Trophoblast cell (in vitro differentiated cells and primary cell): ENCODE data around the gene BUD23.

Experiments used
- DNase-seq, 2 donors: peaks; one replicate each; pipeline ENCODE4 v3.0.0-alpha.2; 2016
- H2AFZ ChIP-seq: 2 replicates; pipeline ENCODE4 v1.6.1; 2013; ENCODE audit warnings: low read length, moderate library complexity, mild to moderate bottlenecking; ENCODE audit not compliant: insufficient read depth, poor library complexity
- H2AK5ac ChIP-seq: 2 replicates; pipeline ENCODE4 v1.6.1; 2013; ENCODE audit warnings: mild to moderate bottlenecking, low read length
- H2BK120ac ChIP-seq: 2 replicates; pipeline ENCODE4 v1.6.1; 2013; ENCODE audit warnings: low read length, mild to moderate bottlenecking, moderate library complexity; ENCODE audit not compliant: insufficient read depth, poor library complexity
- H2BK12ac ChIP-seq: 2 replicates; pipeline ENCODE4 v1.6.1; 2013; ENCODE audit warnings: mild to moderate bottlenecking, low read length, moderate library complexity
- H2BK5ac ChIP-seq: 2 replicates; pipeline ENCODE4 v1.6.1; 2013; ENCODE audit warnings: low read length, low read depth, moderate library complexity, mild to moderate bottlenecking; ENCODE audit not compliant: poor library complexity
- H3K14ac ChIP-seq: 2 replicates; pipeline ENCODE4 v1.6.1; 2013; ENCODE audit warnings: mild to moderate bottlenecking, low read length
- H3K18ac ChIP-seq: 2 replicates; pipeline ENCODE4 v1.6.1; 2013; ENCODE audit warnings: mild to moderate bottlenecking, low read length
- H3K23ac ChIP-seq: 2 replicates; pipeline ENCODE4 v1.6.1; 2013; ENCODE audit warnings: low read length
- H3K27ac ChIP-seq: 2 replicates; pipeline ENCODE4 v1.5.1; 2013; ENCODE audit warnings: low read depth, mild to moderate bottlenecking, inconsistent platforms, low read length, moderate library complexity
- H3K27me3 ChIP-seq: 2 replicates; pipeline ENCODE4 v1.6.1; 2013; ENCODE audit warnings: inconsistent platforms, mild to moderate bottlenecking, low read length, moderate library complexity; ENCODE audit not compliant: insufficient read depth
- H3K36me3 ChIP-seq, 2 experiments: 1 replicate in 1 of 2; 2 replicates in 1 of 2; pipeline ENCODE4 v1.6.1; 2013; ENCODE audit warnings: low read length in 2 of 2, mild to moderate bottlenecking in 2 of 2, moderate library complexity in 1 of 2; ENCODE audit not compliant: insufficient read depth in 2 of 2, control insufficient read depth in 1 of 2
- H3K4ac ChIP-seq: 2 replicates; pipeline ENCODE4 v1.6.1; 2013; ENCODE audit warnings: low read depth, mild to moderate bottlenecking, low read length, moderate library complexity
- H3K4me1 ChIP-seq, 2 experiments: 1 replicate in 1 of 2; 2 replicates in 1 of 2; pipeline ENCODE4 v1.6.1; 2013; ENCODE audit warnings: low read length in 2 of 2, mild to moderate bottlenecking in 2 of 2, moderate library complexity in 1 of 2; ENCODE audit not compliant: insufficient read depth in 2 of 2, control insufficient read depth in 1 of 2
- H3K4me2 ChIP-seq: 2 replicates; pipeline ENCODE4 v1.6.1; 2013; ENCODE audit warnings: inconsistent platforms, mild to moderate bottlenecking, low read length, moderate library complexity
- H3K4me3 ChIP-seq: 2 replicates; pipeline ENCODE4 v1.5.1; 2013; ENCODE audit warnings: mild to moderate bottlenecking, low read depth, low read length, inconsistent platforms
- H3K79me1 ChIP-seq: one replicate; pipeline ENCODE4 v1.6.1; 2013; ENCODE audit warnings: low read length
- H3K79me2 ChIP-seq: 2 replicates; pipeline ENCODE4 v1.6.1; 2013; ENCODE audit warnings: low read length, mild to moderate bottlenecking; ENCODE audit not compliant: control insufficient read depth, insufficient read depth, poor library complexity
- H3K9ac ChIP-seq: 2 replicates; pipeline ENCODE4 v1.6.1; 2013; ENCODE audit warnings: mild to moderate bottlenecking, low read length
- H3K9me3 ChIP-seq: 2 replicates; pipeline ENCODE4 v1.6.1; 2013; ENCODE audit warnings: low read depth, mild to moderate bottlenecking, control low read depth, inconsistent platforms, low read length; ENCODE audit not compliant: insufficient read depth
- H4K12ac ChIP-seq: 2 replicates; pipeline ENCODE4 v1.6.1; 2013; ENCODE audit warnings: low read depth, mild to moderate bottlenecking, low read length, moderate library complexity
- H4K8ac ChIP-seq: 2 replicates; pipeline ENCODE4 v1.6.1; 2013; ENCODE audit warnings: low read depth, mild to moderate bottlenecking, low read length, moderate library complexity
- H4K91ac ChIP-seq: one replicate; pipeline ENCODE4 v1.6.1; 2013; ENCODE audit warnings: low read depth, mild to moderate bottlenecking, low read length, moderate library complexity
- WGBS: extraction: QIAGEN DNeasy Blood & Tissue Kit; methylation state at CpG from one replicate; pipeline ENCODE4 v1.1.7; 2013; ENCODE audit warnings: missing lambda C conversion rate; ENCODE audit not compliant: insufficient read length, insufficient coverage; ENCODE audit errors: extremely low coverage; 5-methylcytosine and 5-hydroxymethylcytosine counted together

The BUD23 gene

DNA sequence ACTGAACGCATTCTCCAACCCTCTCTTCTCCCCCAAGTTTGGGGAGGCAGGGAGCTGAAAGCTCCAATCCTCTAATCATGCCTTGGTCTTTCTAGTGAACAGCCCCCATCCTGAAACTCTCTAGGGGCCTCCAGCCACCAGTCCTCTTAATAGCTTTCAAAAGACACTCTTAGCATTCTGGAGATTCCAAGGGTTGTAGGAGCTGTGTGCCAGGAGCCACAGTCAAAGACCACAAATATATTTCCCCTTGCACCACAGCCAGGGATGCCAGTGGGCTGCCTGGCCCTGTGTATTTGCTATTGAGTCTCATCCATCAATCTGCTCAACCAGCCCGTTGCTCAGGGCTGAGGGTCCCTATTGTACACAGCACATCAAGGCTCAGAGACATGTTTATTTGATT, 40.6 kb upstream of the BUD23 start:
- H3K4me1 ChIP-seq: peaks cover 0 to under 1% of the 10 kb centered on the region in 2 experiments
- no peak overlapping the region for H4K8ac ChIP-seq
- H3K14ac ChIP-seq: no peak overlapping the region
- no peak overlapping the region for H2BK12ac ChIP-seq
- no peak overlapping the region for H2AFZ ChIP-seq
- no peaks in the 10 kb centered on the region for H3K79me1 ChIP-seq
- no peak overlapping the region for H3K4me3 ChIP-seq
- peaks cover 6% of the 10 kb centered on the region for H3K9me3 ChIP-seq
- H3K4me2 ChIP-seq: no peak overlapping the region
- no peaks in the 10 kb centered on the region for H3K79me2 ChIP-seq
- no peak overlapping the region for H4K12ac ChIP-seq
- H3K36me3 ChIP-seq: no peaks in the 10 kb centered on the region
- H3K23ac ChIP-seq: no peak overlapping the region
- no peak overlapping the region for H2AK5ac ChIP-seq
- no peak overlapping the region for H2BK120ac ChIP-seq
- H3K9ac ChIP-seq: no peak overlapping the region
- no peak for DNase-seq
- no peak overlapping the region for H4K91ac ChIP-seq
- H3K27ac ChIP-seq: no peak overlapping the region
- H3K27me3 ChIP-seq: peaks cover 13% of the 10 kb centered on the region
- no peak overlapping the region for H2BK5ac ChIP-seq
- no peak overlapping the region for H3K18ac ChIP-seq
- H3K4ac ChIP-seq: no peak overlapping the region
- WGBS: no CpG with 5 or more reads among the region's 2 CpGs

DNA sequence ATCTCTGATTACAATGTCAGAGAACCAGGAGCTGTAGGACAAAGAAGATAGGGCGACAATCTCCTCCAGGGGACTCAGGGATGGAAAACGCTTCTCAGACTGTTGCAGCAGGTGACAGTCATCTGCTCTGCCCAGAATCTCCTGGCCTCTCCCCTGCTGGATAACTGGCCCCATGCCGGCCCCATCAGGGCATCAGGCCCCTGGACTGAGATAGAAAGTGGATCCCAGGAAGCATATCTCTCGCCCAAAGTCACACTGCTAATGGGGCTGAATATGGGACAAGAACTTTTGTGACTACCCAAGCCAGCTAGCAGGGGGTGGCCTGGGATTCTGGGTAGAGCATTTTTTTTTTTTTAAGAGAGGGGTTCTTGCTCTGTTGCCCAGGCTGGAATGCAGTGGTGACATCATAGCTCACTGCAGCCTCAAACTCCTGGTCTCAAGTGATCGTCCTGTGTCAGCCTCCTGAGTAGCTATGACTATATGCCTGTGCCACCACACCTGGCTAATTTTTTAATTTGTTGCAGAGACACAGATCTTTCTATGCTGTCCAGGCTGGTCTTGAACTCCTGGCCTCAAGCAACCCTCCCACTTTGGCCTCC, 38.6 kb upstream of the BUD23 start:
- no peak overlapping the region for H2BK5ac ChIP-seq
- DNase-seq: no peak
- peaks cover 30% of the 10 kb centered on the region for H3K27me3 ChIP-seq
- no peak overlapping the region for H3K18ac ChIP-seq
- no peaks in the 10 kb centered on the region for H3K79me1 ChIP-seq
- H4K12ac ChIP-seq: no peak overlapping the region
- H3K4me1 ChIP-seq: peaks cover 0 to 4% of the 10 kb centered on the region in 2 experiments
- WGBS: no CpG with 5 or more reads among the region's 5 CpGs
- no peak overlapping the region for H3K4me2 ChIP-seq
- H3K14ac ChIP-seq: no peak overlapping the region
- H3K4ac ChIP-seq: no peak overlapping the region
- no peak overlapping the region for H3K27ac ChIP-seq
- H4K91ac ChIP-seq: no peak overlapping the region
- no peaks in the 10 kb centered on the region for H3K36me3 ChIP-seq
- no peaks in the 10 kb centered on the region for H3K79me2 ChIP-seq
- H3K9me3 ChIP-seq: peaks cover 6% of the 10 kb centered on the region
- no peak overlapping the region for H3K23ac ChIP-seq
- H4K8ac ChIP-seq: no peak overlapping the region
- H3K4me3 ChIP-seq: no peak overlapping the region
- no peak overlapping the region for H2BK12ac ChIP-seq
- no peak overlapping the region for H2BK120ac ChIP-seq
- no peak overlapping the region for H2AFZ ChIP-seq
- H3K9ac ChIP-seq: no peak overlapping the region
- H2AK5ac ChIP-seq: no peak overlapping the region

GRCh38 chr7:73645643-73646174, 37.7 kb upstream of the BUD23 start:
- Histone ChIP-seq H3K27me3 (peaks cover 30% of the 10 kb centered on the region), H3K9me3 (peaks cover 6% of the 10 kb centered on the region), H3K4me3 (no peak overlapping the region), H3K23ac (no peak overlapping the region), H4K12ac (no peak overlapping the region), H2BK120ac (no peak overlapping the region), H2AK5ac (no peak overlapping the region), H3K79me2 (no peaks in the 10 kb centered on the region), H3K14ac (no peak overlapping the region), H3K9ac (no peak overlapping the region), H2BK12ac (no peak overlapping the region), H4K91ac (no peak overlapping the region), H3K36me3 (no peaks in the 10 kb centered on the region), H2BK5ac (no peak overlapping the region), H3K27ac (no peak overlapping the region), H3K4me2 (no peak overlapping the region), H3K79me1 (no peaks in the 10 kb centered on the region), H2AFZ (no peak overlapping the region), H4K8ac (no peak overlapping the region), H3K4me1 (peaks cover 0 to 4% of the 10 kb centered on the region in 2 experiments), H3K4ac (no peak overlapping the region), H3K18ac (no peak overlapping the region)
- WGBS: no CpG with 5 or more reads among the region's 4 CpGs
- DNase-seq: no peak

DNA sequence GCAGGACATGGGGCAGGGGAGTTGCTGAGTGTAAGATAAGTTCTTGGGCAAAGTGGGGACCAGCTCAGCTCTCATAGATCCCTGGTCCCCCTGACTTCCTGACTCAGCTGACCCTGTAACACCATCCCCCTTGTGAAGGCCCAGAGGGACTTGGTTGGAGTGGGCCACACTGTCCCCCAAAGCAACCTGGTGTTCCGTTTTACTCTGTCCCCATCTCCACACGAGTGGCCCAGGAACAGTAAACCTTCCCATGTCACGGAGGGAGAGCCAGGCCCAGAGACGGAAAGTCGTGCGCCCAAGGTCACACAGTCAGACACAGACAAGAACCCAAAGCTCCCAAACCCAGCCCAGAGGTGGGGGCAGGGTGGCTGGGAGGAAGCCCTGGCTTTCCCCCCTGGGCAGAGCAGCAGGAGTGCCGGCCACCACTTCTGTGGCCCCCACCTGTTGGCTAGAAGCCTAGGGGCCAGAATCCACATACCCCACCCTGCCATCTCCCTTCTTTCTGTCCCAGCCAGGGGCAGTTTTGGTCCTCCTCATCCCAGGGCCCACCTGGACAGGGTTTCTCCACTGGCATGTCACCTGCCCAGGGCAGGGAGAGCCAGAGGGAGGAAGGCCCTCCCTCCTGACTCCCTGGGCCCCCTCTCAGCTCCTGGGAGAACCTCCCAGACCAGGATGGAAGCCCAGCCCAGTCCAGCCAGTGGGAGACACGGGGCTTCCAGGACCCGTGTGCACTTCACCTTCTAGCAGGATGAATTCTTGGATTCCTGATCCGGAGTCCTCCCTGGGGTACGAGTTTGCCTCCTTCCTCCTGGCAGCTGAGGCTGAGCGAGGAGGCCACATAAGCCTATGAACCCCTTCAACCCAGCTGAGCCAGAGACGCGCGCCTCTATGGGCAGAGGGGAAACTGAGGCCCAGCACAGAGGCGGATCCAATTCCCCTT, 36.3 kb upstream of the BUD23 start:
- H3K4me2 ChIP-seq: no peak overlapping the region
- no peak overlapping the region for H2AK5ac ChIP-seq
- no peaks in the 10 kb centered on the region for H3K79me2 ChIP-seq
- DNase-seq: no peak
- H3K27ac ChIP-seq: no peak overlapping the region
- H3K36me3 ChIP-seq: no peaks in the 10 kb centered on the region
- no peak overlapping the region for H2BK120ac ChIP-seq
- H3K14ac ChIP-seq: no peak overlapping the region
- no peak overlapping the region for H3K18ac ChIP-seq
- H2AFZ ChIP-seq: peak overlapping the region; percentile 40
- peaks cover 30% of the 10 kb centered on the region for H3K27me3 ChIP-seq
- H3K9ac ChIP-seq: no peak overlapping the region
- H2BK5ac ChIP-seq: no peak overlapping the region
- H3K23ac ChIP-seq: no peak overlapping the region
- no peak overlapping the region for H2BK12ac ChIP-seq
- no peak overlapping the region for H4K8ac ChIP-seq
- H3K4me1 ChIP-seq: peaks cover 0 to 4% of the 10 kb centered on the region in 2 experiments
- no peak overlapping the region for H3K4ac ChIP-seq
- H4K12ac ChIP-seq: no peak overlapping the region
- peaks cover 4% of the 10 kb centered on the region for H3K9me3 ChIP-seq
- H3K4me3 ChIP-seq: no peak overlapping the region
- no peak overlapping the region for H4K91ac ChIP-seq
- WGBS: no CpG with 5 or more reads among the region's 16 CpGs
- H3K79me1 ChIP-seq: no peaks in the 10 kb centered on the region
